Neural cell (in vitro differentiated cells): ENCODE results near the gene TMEM191C. TPM values are rescaled to one million over a fixed set of nuclear protein-coding genes. Genes with fewer than 3 reads are reported as not detected.

Experiments used
- H2AFZ ChIP-seq: fragments of 200-600, 300-800 bp; sonication (generic), shearing (Covaris generic); 2 replicates; pipeline ENCODE4 v1.6.0; 2014; ENCODE audit warnings: low read depth, mild to moderate bottlenecking, antibody characterized with exemption, low read length, moderate library complexity
- H3F3A ChIP-seq: fragments of 200-600 bp; shearing (Covaris generic); 2 replicates; pipeline ENCODE4 v1.6.1; 2016; ENCODE audit warnings: mild to moderate bottlenecking, moderate library complexity, mixed read lengths, antibody characterized with exemption, low read length; ENCODE audit not compliant: insufficient read depth, poor library complexity, severe bottlenecking
- H3K27ac ChIP-seq: fragments of 200-600, 300-800 bp; sonication (generic), shearing (Covaris generic); 2 replicates; pipeline ENCODE4 v1.5.1; 2014; ENCODE audit warnings: mild to moderate bottlenecking, low read length, moderate library complexity
- H3K27me3 ChIP-seq: fragments of 300-800, 200-600 bp; sonication (generic), shearing (Covaris generic); 2 replicates; pipeline ENCODE4 v1.6.0; 2014; ENCODE audit warnings: mild to moderate bottlenecking, low read depth, low read length, moderate library complexity; ENCODE audit not compliant: insufficient read depth
- H3K36me3 ChIP-seq: fragments of 300-800, 200-600 bp; sonication (generic), shearing (Covaris generic); 2 replicates; pipeline ENCODE4 v1.5.1; 2014; ENCODE audit warnings: mild to moderate bottlenecking, antibody characterized with exemption, low read length, moderate library complexity; ENCODE audit not compliant: insufficient read depth
- H3K4me2 ChIP-seq: fragments of 300-800, 200-600 bp; sonication (generic), shearing (Covaris generic); 2 replicates; pipeline ENCODE4 v1.6.0; 2014; ENCODE audit warnings: mild to moderate bottlenecking, low read length
- H3K4me3 ChIP-seq: fragments of 300-800, 200-600 bp; sonication (generic), shearing (Covaris generic); 2 replicates; pipeline ENCODE4 v1.5.1; 2014; ENCODE audit warnings: mild to moderate bottlenecking, low read length, moderate library complexity
- H3K79me2 ChIP-seq: fragments of 200-600 bp; shearing (Covaris generic); replicated peaks from 2 replicates; pipeline ENCODE4 v1.6.0; 2014; ENCODE audit warnings: mild to moderate bottlenecking, low read length, moderate library complexity; ENCODE audit not compliant: insufficient read depth
- H3K9ac ChIP-seq: fragments of 300-800, 200-600 bp; sonication (generic), shearing (Covaris generic); 2 replicates; pipeline ENCODE4 v1.6.1; 2016; ENCODE audit warnings: mild to moderate bottlenecking, low read length, mixed read lengths
- H3K9me2 ChIP-seq: fragments of 200-600 bp; shearing (Covaris generic); 2 replicates; pipeline ENCODE4 v1.6.1; 2016; ENCODE audit warnings: mild to moderate bottlenecking, low read length, mixed read lengths; ENCODE audit not compliant: insufficient read depth
- H3K9me3 ChIP-seq: fragments of 200-600, 300-800 bp; sonication (generic), shearing (Covaris generic); 2 replicates; pipeline ENCODE4 v1.6.1; 2016; ENCODE audit warnings: mild to moderate bottlenecking, mixed run types, low read length, moderate library complexity, mixed read lengths
- H4K20me1 ChIP-seq: fragments of 200-600 bp; shearing (Covaris generic); 2 replicates; pipeline ENCODE4 v1.6.1; 2016; ENCODE audit warnings: mild to moderate bottlenecking, mixed run types; ENCODE audit not compliant: insufficient read depth
- EP300 ChIP-seq: fragments of 450-650 bp; conservative IDR thresholded peaks from 2 replicates; pipeline ENCODE4 v1.6.1; 2014; ENCODE audit warnings: antibody characterized with exemption, mild to moderate bottlenecking, moderate library complexity; ENCODE audit not compliant: poor library complexity, severe bottlenecking
- EZH2 ChIP-seq: fragments of 200-600, 300-800 bp; shearing (Covaris generic), sonication (generic); IDR thresholded peaks from 2 replicates; pipeline ENCODE4 v1.6.1; 2014; ENCODE audit warnings: antibody characterized with exemption, low read length, borderline replicate concordance, mild to moderate bottlenecking; ENCODE audit not compliant: insufficient read depth, poor library complexity, severe bottlenecking
- MXI1 ChIP-seq: fragments of 450-650 bp; conservative IDR thresholded peaks from 2 replicates; pipeline ENCODE4 v1.6.1; 2014; ENCODE audit warnings: antibody characterized with exemption, mild to moderate bottlenecking; ENCODE audit not compliant: poor library complexity, severe bottlenecking
- POLR2AphosphoS5 ChIP-seq: IDR thresholded peaks from 2 replicates; pipeline ENCODE4 v1.6.1; 2012
- RAD21 ChIP-seq: fragments of 450-650 bp; conservative IDR thresholded peaks from 2 replicates; pipeline ENCODE4 v1.6.1; 2014; ENCODE audit warnings: antibody characterized with exemption, mild to moderate bottlenecking, moderate library complexity
- SMC3 ChIP-seq: fragments of 450-650 bp; conservative IDR thresholded peaks from 2 replicates; pipeline ENCODE4 v1.6.1; 2014; ENCODE audit warnings: antibody characterized with exemption, mild to moderate bottlenecking, moderate library complexity; ENCODE audit not compliant: poor library complexity
- TAF1 ChIP-seq: IDR thresholded peaks from 2 replicates; pipeline ENCODE4 v1.6.1; 2012; ENCODE audit warnings: low read depth
- polyA plus RNA-seq: library from polyadenylated mRNA; depleted of rRNA; stranded (reverse); fragments of >200 nt; gene quantifications from 2 replicates; pipeline ENCODE4 v1.2.3, GENCODE V29; 2014
- TF ChIP-seq, protein P1 (sequence below): IDR thresholded peaks from 2 replicates; pipeline ENCODE4 v1.6.1; 2012; ENCODE audit warnings: borderline replicate concordance
- TF ChIP-seq, protein P2 (sequence below): fragments of 450-650 bp; IDR thresholded peaks from 2 replicates; pipeline ENCODE4 v1.5.1; 2014; ENCODE audit warnings: antibody characterized with exemption, mild to moderate bottlenecking, moderate library complexity; ENCODE audit not compliant: poor library complexity, severe bottlenecking

The TMEM191C gene
- polyA plus RNA-seq, 1 donor from 2014 or later = 68.3 TPM

DNA sequence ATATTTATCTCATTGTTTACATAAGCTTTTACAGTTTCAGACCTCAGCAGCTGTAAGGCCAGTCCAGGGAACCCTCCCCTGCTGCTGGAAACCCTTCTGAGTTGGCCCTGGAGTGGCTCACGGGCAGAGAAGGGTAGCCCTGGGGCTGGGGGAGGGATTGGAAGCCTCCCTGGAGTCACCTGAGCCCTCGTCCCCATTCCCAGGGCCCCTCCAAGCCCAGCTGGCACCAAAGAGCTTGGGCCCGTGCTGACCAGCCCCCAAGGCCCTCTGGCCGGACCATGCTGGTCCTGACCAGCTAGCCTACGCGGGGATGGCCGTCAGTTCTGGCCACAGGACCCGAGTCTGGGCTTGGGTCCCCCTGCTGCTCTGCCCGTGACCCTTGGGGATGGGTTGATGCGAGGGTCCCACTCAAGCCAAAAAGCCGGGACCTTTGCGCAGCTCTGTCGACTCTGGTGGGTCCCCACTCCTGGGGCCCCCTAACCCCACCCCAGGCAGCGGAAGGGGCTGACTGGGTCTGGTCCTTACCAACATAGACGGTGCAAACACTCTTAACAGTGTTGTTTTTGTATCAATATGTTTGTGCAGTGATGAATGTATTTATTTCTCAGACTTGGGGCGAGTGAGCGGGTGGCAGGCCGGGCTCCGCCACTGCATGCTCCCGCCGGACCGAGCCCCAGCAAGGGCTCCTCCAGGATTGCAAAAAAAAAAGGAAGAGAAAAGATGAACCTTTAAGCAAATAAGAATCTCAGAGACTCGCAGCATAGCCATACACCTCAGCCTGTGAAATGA, 17.5 kb upstream of the TMEM191C start:
- Histone ChIP-seq H3K4me2 (no peak overlapping the region), H3K9me3 (no peaks in the 10 kb centered on the region), H3K27ac (no peak overlapping the region), H3K36me3 (no peaks in the 10 kb centered on the region), H3K9me2 (no peaks in the 10 kb centered on the region), H3K9ac (no peak overlapping the region), H4K20me1 (no peaks in the 10 kb centered on the region), H2AFZ (no peak overlapping the region), H3F3A (no peaks in the 10 kb centered on the region), H3K27me3 (no peaks in the 10 kb centered on the region), H3K4me3 (no peak overlapping the region), H3K79me2 (no peaks in the 10 kb centered on the region)
- TF ChIP-seq EZH2 (no peak), TAF1 (no peak), POLR2AphosphoS5 (no peak), MXI1 (no peak), EP300 (no peak), SMC3 (no peak), RAD21 (no peak)
- TF ChIP-seq, protein P1, sequence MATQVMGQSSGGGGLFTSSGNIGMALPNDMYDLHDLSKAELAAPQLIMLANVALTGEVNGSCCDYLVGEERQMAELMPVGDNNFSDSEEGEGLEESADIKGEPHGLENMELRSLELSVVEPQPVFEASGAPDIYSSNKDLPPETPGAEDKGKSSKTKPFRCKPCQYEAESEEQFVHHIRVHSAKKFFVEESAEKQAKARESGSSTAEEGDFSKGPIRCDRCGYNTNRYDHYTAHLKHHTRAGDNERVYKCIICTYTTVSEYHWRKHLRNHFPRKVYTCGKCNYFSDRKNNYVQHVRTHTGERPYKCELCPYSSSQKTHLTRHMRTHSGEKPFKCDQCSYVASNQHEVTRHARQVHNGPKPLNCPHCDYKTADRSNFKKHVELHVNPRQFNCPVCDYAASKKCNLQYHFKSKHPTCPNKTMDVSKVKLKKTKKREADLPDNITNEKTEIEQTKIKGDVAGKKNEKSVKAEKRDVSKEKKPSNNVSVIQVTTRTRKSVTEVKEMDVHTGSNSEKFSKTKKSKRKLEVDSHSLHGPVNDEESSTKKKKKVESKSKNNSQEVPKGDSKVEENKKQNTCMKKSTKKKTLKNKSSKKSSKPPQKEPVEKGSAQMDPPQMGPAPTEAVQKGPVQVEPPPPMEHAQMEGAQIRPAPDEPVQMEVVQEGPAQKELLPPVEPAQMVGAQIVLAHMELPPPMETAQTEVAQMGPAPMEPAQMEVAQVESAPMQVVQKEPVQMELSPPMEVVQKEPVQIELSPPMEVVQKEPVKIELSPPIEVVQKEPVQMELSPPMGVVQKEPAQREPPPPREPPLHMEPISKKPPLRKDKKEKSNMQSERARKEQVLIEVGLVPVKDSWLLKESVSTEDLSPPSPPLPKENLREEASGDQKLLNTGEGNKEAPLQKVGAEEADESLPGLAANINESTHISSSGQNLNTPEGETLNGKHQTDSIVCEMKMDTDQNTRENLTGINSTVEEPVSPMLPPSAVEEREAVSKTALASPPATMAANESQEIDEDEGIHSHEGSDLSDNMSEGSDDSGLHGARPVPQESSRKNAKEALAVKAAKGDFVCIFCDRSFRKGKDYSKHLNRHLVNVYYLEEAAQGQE = no peak
- TF ChIP-seq, protein P2, sequence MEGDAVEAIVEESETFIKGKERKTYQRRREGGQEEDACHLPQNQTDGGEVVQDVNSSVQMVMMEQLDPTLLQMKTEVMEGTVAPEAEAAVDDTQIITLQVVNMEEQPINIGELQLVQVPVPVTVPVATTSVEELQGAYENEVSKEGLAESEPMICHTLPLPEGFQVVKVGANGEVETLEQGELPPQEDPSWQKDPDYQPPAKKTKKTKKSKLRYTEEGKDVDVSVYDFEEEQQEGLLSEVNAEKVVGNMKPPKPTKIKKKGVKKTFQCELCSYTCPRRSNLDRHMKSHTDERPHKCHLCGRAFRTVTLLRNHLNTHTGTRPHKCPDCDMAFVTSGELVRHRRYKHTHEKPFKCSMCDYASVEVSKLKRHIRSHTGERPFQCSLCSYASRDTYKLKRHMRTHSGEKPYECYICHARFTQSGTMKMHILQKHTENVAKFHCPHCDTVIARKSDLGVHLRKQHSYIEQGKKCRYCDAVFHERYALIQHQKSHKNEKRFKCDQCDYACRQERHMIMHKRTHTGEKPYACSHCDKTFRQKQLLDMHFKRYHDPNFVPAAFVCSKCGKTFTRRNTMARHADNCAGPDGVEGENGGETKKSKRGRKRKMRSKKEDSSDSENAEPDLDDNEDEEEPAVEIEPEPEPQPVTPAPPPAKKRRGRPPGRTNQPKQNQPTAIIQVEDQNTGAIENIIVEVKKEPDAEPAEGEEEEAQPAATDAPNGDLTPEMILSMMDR = no peak

DNA sequence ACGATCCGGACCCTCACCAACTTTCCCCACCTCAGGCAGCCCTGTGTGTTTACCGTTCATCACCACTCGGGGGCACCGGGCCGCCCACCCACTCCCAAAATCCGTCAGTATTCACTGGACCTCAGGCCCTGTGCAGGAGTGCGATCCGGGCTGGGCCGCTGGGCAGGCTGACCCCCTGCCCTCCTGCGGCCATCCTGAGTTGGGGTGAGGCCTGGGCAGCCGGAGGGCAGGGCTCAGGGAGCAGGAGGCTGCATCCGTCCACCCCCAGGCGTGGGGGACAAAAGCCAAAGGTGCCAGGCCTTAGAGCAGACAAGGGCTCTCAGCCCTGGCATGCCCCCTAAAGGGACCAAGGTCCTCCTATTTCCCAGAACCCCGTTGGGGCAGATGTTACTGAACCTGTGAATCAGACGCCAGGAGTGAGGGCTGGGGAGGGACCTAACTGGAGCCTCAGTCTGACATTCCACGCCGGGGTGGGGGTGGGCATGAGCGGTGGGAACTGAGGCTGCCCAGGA, 16.8 kb upstream of the TMEM191C start:
- TF ChIP-seq EZH2 = no peak
- no peak for TF ChIP-seq EP300
- no peak for TF ChIP-seq TAF1
- TF ChIP-seq, protein P1 = no peak
- TF ChIP-seq, protein P2 = no peak
- TF ChIP-seq POLR2AphosphoS5 = no peak
- TF ChIP-seq MXI1 = no peak
- no peak for TF ChIP-seq RAD21
- no peak for TF ChIP-seq SMC3
- Histone ChIP-seq H3K9me2 (no peaks in the 10 kb centered on the region), H3K27ac (no peak overlapping the region), H3K9ac (no peak overlapping the region), H3K27me3 (no peaks in the 10 kb centered on the region), H3K4me3 (no peak overlapping the region), H4K20me1 (no peaks in the 10 kb centered on the region), H3K9me3 (no peaks in the 10 kb centered on the region), H3K4me2 (no peak overlapping the region), H3K79me2 (no peaks in the 10 kb centered on the region), H3F3A (no peaks in the 10 kb centered on the region), H3K36me3 (no peaks in the 10 kb centered on the region), H2AFZ (no peak overlapping the region)
